KG1 (cell line): ENCODE data around the gene KRTAP10-10.
"Not testable (repeated sequence)": the region's sequence is repeated elsewhere in the genome, so short reads cannot be mapped to it uniquely, and the experiment has no call there.

Experiments used
- DNase-seq: peaks from one replicate; lab custom pipeline; 2025; lab: John Stamatoyannopoulos, UW

Gene KRTAP10-10

GRCh38 chr21:44626673-44627143 is 10.4 kb upstream of the KRTAP10-10 start, which contains the start of gene KRTAP10-9:
TSS of gene KRTAP10-9 (plus strand) at chr21:44627093. CDS start at chr21:44627172, 79 bp downstream.
- DNase-seq: no peak

GRCh38 chr21:44627181-44627822 is 9.9 kb upstream of the KRTAP10-10 start:
- not testable (repeated sequence) for DNase-seq

GRCh38 chr21:44627831-44628233 is 9.3 kb upstream of the KRTAP10-10 start:
- DNase-seq: not testable (repeated sequence)

GRCh38 chr21:44628707-44629391 is 8.3 kb upstream of the KRTAP10-10 start:
- DNase-seq: no peak

GRCh38 chr21:44630440-44630839 is 6.7 kb upstream of the KRTAP10-10 start:
- DNase-seq: no peak

- DNase-seq: no peak
Observed at GRCh38 chr21:44632067-44632466, 5.1 kb upstream of the KRTAP10-10 start.

- no peak for DNase-seq
Observed at GRCh38 chr21:44636209-44637017, 743 bp upstream of the KRTAP10-10 start.

GRCh38 chr21:44637851-44638348 is 744 bp downstream of the KRTAP10-10 start:
- DNase-seq: not testable (repeated sequence)

GRCh38 chr21:44638506-44639330 is 1.6 kb downstream of the KRTAP10-10 start:
- DNase-seq: not testable (repeated sequence)

- no peak for DNase-seq
Observed at GRCh38 chr21:44639331-44639655, 2.1 kb downstream of the KRTAP10-10 start.

- DNase-seq: no peak
Observed at GRCh38 chr21:44640761-44641160, 3.6 kb downstream of the KRTAP10-10 start.

GRCh38 chr21:44643741-44644310 is 6.7 kb downstream of the KRTAP10-10 start:
- no peak for DNase-seq

GRCh38 chr21:44644878-44645277 is 7.7 kb downstream of the KRTAP10-10 start:
- DNase-seq: no peak

- not testable (repeated sequence) for DNase-seq
Observed at GRCh38 chr21:44646366-44647221, 9.4 kb downstream of the KRTAP10-10 start, which contains the start of gene KRTAP10-11. TSS of gene KRTAP10-11 (plus strand) at chr21:44646414. CDS start at chr21:44646459, 45 bp downstream.

GRCh38 chr21:44647222-44647552 is 10.0 kb downstream of the KRTAP10-10 start:
- no peak for DNase-seq

- DNase-seq: no peak
Observed at GRCh38 chr21:44648557-44649311, 11.6 kb downstream of the KRTAP10-10 start.

- DNase-seq: no peak
Observed at GRCh38 chr21:44649521-44650100, 12.5 kb downstream of the KRTAP10-10 start.

- DNase-seq: no peak
Observed at GRCh38 chr21:44650265-44650972, 13.3 kb downstream of the KRTAP10-10 start.
